Thoracic aorta (tissue), 2 donors: Measurements from ENCODE around the gene AATK. TPM values are rescaled to one million over a fixed set of nuclear protein-coding genes. Genes with fewer than 3 reads are reported as not detected.

ENCODE experiments used
- ATAC-seq: fragments of 150-250 bp; one replicate; pipeline ENCODE4 v1.8.0; 2017; ENCODE audit warnings: low read depth; ENCODE audit not compliant: insufficient number of reproducible peaks, low FRiP score
- DNase-seq: peaks from one replicate; pipeline ENCODE4 v3.0.0-alpha.2; 2020; ENCODE audit warnings: low spot score
- H3K27ac ChIP-seq, 2 donors: fragments of 200-600 bp; sonication (generic); 1 replicate in 1 of 2; 2 replicates in 1 of 2; pipeline ENCODE4 v1.5.1; 2016; ENCODE audit warnings: mild to moderate bottlenecking in 2 of 2, moderate library complexity in 2 of 2
- H3K27me3 ChIP-seq: fragments of 200-600 bp; sonication (generic); replicated peaks from 2 replicates; pipeline ENCODE4 v1.6.0; 2016; ENCODE audit warnings: mild to moderate bottlenecking; ENCODE audit not compliant: insufficient read depth
- H3K36me3 ChIP-seq: fragments of 200-600 bp; sonication (generic); one replicate; pipeline ENCODE4 v1.5.1; 2016
- H3K4me1 ChIP-seq, 2 donors: fragments of 200-600 bp; sonication (generic); 1 replicate in 1 of 2; 2 replicates in 1 of 2; pipeline versions ENCODE4 v1.5.1 to v1.6.0; 2016; ENCODE audit warnings: low read depth in 2 of 2, mild to moderate bottlenecking in 1 of 2; ENCODE audit not compliant: control insufficient read depth in 1 of 2
- H3K4me3 ChIP-seq: fragments of 200-600 bp; sonication (generic); 2 replicates; pipeline ENCODE4 v1.5.1; 2016; ENCODE audit warnings: mild to moderate bottlenecking
- H3K9me3 ChIP-seq: fragments of 200-600 bp; sonication (generic); 2 replicates; pipeline ENCODE4 v1.5.1; 2016
- total RNA-seq, 2 donors: library from RNA; depleted of rRNA; stranded (reverse); fragments of >200 nt; gene quantifications; one replicate each; pipeline versions ENCODE4 v1.1.0 to v1.2.3, GENCODE V29; 2016
- TF ChIP-seq, protein P1 (sequence below): fragments of 200-600 bp; sonication (generic); IDR thresholded peaks from one replicate; pipeline ENCODE4 v1.5.1; 2019; ENCODE audit warnings: antibody characterized with exemption

Gene AATK
- total RNA-seq, 2 donors from 2014 or later: 6.1 to 19.8 TPM

DNA sequence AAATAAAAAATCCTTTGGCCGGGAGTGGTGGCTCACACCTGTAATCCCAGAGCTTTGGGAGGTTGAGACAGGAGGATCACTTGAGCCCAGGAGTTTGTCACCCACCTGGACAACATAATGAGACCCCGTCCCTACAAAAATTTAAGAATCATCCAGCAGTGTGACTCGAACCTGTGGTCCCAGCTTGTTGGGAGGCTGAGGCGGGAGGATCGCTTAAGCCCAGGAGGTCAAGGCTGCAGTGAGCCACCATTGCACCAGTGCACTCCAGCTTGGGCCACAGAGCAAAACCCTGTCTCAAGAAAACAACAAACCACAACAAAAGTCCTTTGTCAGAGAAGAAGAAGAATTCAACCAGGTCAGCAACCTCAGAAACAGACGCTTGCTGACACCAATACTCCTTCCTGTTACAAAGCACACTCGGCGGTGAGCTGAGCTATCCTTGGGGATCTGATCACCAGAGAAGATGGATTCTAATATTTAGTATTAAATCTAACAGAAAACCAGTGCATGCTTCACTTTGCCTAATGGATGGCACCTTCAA is 13.7 kb downstream of the AATK start:
- Histone ChIP-seq H3K4me1 (no peaks in the 10 kb centered on the region), H3K36me3 (no peaks in the 10 kb centered on the region), H3K9me3 (no peaks in the 10 kb centered on the region), H3K27me3 (no peaks in the 10 kb centered on the region), H3K27ac (no peak overlapping the region), H3K4me3 (no peak overlapping the region)
- TF ChIP-seq, protein P1, sequence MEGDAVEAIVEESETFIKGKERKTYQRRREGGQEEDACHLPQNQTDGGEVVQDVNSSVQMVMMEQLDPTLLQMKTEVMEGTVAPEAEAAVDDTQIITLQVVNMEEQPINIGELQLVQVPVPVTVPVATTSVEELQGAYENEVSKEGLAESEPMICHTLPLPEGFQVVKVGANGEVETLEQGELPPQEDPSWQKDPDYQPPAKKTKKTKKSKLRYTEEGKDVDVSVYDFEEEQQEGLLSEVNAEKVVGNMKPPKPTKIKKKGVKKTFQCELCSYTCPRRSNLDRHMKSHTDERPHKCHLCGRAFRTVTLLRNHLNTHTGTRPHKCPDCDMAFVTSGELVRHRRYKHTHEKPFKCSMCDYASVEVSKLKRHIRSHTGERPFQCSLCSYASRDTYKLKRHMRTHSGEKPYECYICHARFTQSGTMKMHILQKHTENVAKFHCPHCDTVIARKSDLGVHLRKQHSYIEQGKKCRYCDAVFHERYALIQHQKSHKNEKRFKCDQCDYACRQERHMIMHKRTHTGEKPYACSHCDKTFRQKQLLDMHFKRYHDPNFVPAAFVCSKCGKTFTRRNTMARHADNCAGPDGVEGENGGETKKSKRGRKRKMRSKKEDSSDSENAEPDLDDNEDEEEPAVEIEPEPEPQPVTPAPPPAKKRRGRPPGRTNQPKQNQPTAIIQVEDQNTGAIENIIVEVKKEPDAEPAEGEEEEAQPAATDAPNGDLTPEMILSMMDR: no peak
- DNase-seq (no peak), ATAC-seq (no peak)

- no peak for DNase-seq
- no peak overlapping the region for H3K27ac ChIP-seq
These were observed 14.7 kb downstream of the AATK start for GRCh38 chr17:81151278-81151677.

DNA sequence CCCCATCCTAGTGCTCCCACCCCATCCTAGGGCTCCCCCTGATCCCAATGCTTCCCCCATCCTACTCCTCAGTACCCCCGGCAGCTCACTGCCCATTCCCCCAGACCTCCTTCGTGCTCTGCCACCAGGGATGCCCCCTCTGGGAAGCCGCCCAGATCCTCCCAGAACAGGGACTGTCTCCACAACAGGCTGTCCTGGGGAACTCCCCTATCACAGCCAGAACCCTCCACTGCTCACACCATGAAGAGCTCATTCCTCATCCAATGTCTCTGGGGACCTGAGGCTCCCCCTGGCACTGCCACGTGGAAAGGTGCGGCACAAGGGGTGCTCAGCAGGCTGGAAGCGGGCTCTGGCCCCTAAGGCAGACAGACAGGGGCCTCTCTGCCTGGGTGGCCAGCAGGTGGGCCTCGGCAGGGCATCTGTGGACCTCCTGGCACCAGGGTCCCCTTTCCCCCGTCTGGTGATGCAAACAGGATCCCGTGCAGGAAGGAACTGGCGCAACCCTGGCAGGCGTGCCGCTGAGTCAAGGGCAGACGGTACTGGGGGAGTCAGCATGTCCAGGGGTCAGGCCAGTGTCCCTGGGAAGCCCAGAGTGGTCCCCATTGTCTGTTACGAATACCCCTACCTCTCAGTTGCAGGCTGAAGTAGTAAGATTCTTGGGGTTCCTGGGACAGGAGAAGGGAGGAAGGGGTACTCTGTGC is 15.5 kb downstream of the AATK start:
- DNase-seq (no peak), ATAC-seq (no peak)
- Histone ChIP-seq H3K9me3 (no peaks in the 10 kb centered on the region), H3K27ac (no peak overlapping the region), H3K36me3 (no peaks in the 10 kb centered on the region), H3K27me3 (no peaks in the 10 kb centered on the region), H3K4me3 (no peak overlapping the region), H3K4me1 (no peaks in the 10 kb centered on the region)
- TF ChIP-seq, protein P1: no peak

More at GRCh38 chr17:81151278-81151677, 14.7 kb downstream of the AATK start:
- H3K9me3 ChIP-seq: no peaks in the 10 kb centered on the region
- ATAC-seq: no peak
- H3K4me1 ChIP-seq: no peaks in the 10 kb centered on the region
- TF ChIP-seq, protein P1: no peak
- no peak overlapping the region for H3K4me3 ChIP-seq
- H3K27me3 ChIP-seq: no peaks in the 10 kb centered on the region
- H3K36me3 ChIP-seq: no peaks in the 10 kb centered on the region

GRCh38 chr17:81148986-81149533 is 17.0 kb downstream of the AATK start:
- Histone ChIP-seq H3K36me3 (no peaks in the 10 kb centered on the region), H3K9me3 (no peaks in the 10 kb centered on the region), H3K4me3 (no peak overlapping the region), H3K4me1 (no peaks in the 10 kb centered on the region), H3K27ac (no peak overlapping the region), H3K27me3 (no peaks in the 10 kb centered on the region)
- no peak for ATAC-seq
- no peak for DNase-seq
- TF ChIP-seq, protein P1: no peak

- Histone ChIP-seq H3K27me3 (no peaks in the 10 kb centered on the region), H3K27ac (no peak overlapping the region), H3K4me1 (no peaks in the 10 kb centered on the region), H3K4me3 (no peak overlapping the region), H3K9me3 (no peaks in the 10 kb centered on the region), H3K36me3 (no peaks in the 10 kb centered on the region)
- TF ChIP-seq, protein P1: no peak
- no peak for DNase-seq
- ATAC-seq: no peak
These were observed 17.4 kb downstream of the AATK start for GRCh38 chr17:81148571-81148970.
